ENCODE data around the gene PIANP. TPM values are rescaled to one million over a fixed set of nuclear protein-coding genes. Genes with fewer than 3 reads are reported as not detected.
A peak's percentile ranks its signal among the peaks of the same experiment; 100 is the strongest.

Gene PIANP
- total and polyA plus RNA-seq, 10 of the 15 experiments (the other 5 are each of a cell fraction or from before 2014, with no cell fraction given): 0.08 to 0.12 (median 0.08) TPM; not detected in 7

- no peak for TF ChIP-seq E2F4 (IDR thresholded peaks at IDR 0.05; ENCODE audit: low read depth, low read length)
- TF ChIP-seq MAX (IDR thresholded peaks at IDR 0.05; ENCODE audit: low read depth, low read length): no peak
- peak; percentile 55 to 63 (median 59); a peak in 5 of 6 replicates for TF ChIP-seq CTCF (IDR thresholded peaks at IDR 0.05 in 2 of 3, conservative IDR thresholded peaks at IDR 0.05 in 1 of 3; ENCODE audit: control insufficient read depth in 2 of 3, extremely low read depth in 1 of 3, insufficient read depth in 1 of 3, low read depth in 3 of 3, low read length in 3 of 3)
- no peak for TF ChIP-seq NFYB (IDR thresholded peaks at IDR 0.05; ENCODE audit: insufficient read depth, low read depth, low read length)
- no peak for TF ChIP-seq RAD51 (IDR thresholded peaks at IDR 0.05)
- no peak for TF ChIP-seq RUNX3 (IDR thresholded peaks at IDR 0.05; ENCODE audit: low read length)
- no peak for TF ChIP-seq RELA (IDR thresholded peaks at IDR 0.05; ENCODE audit: borderline replicate concordance, partially characterized antibody)
- no peak for TF ChIP-seq ZNF217 (IDR thresholded peaks at IDR 0.05)
- no peak for TF ChIP-seq ESRRA (IDR thresholded peaks at IDR 0.05; ENCODE audit: low read length)
- TF ChIP-seq BCL11A (IDR thresholded peaks at IDR 0.05; ENCODE audit: low read depth, low read length): no peak
- TF ChIP-seq RAD21 (IDR thresholded peaks at IDR 0.05; ENCODE audit: insufficient read depth, low read depth, low read length): peak; percentile 59
- TF ChIP-seq ZNF24 (IDR thresholded peaks at IDR 0.05): no peak
- TF ChIP-seq ZNF622 (IDR thresholded peaks at IDR 0.05): no peak
- TF ChIP-seq RELB (IDR thresholded peaks at IDR 0.05; ENCODE audit: low read depth): no peak
- TF ChIP-seq TCF7 (IDR thresholded peaks at IDR 0.05; ENCODE audit: borderline replicate concordance): no peak
- peak; percentile 29; the same call in 1 of the 2 replicates for TF ChIP-seq SMC3 (IDR thresholded peaks at IDR 0.05; ENCODE audit: borderline replicate concordance, low read length)
- TF ChIP-seq USF2 (IDR thresholded peaks at IDR 0.05; ENCODE audit: borderline replicate concordance, low read depth, low read length): no peak
- TF ChIP-seq ZBTB4 (CRISPR knock-in tag; IDR thresholded peaks at IDR 0.05): no peak
- no peak for TF ChIP-seq ATF3 (IDR thresholded peaks at IDR 0.05; ENCODE audit: borderline replicate concordance, extremely low read depth, low read depth, low read length)
- TF ChIP-seq IRF4 (IDR thresholded peaks at IDR 0.05; ENCODE audit: low read depth, low read length): peak; percentile 33; the same call in 1 of the 2 replicates
Measured at GRCh38 chr12:6684609-6685008, 16.0 kb downstream of the PIANP start (continued).
